ENCODE data around the gene IDS.
"Not testable (repeated sequence)": the region's sequence is repeated elsewhere in the genome, so short reads cannot be mapped to it uniquely, and the experiment has no call there.

IDS gene

DNA sequence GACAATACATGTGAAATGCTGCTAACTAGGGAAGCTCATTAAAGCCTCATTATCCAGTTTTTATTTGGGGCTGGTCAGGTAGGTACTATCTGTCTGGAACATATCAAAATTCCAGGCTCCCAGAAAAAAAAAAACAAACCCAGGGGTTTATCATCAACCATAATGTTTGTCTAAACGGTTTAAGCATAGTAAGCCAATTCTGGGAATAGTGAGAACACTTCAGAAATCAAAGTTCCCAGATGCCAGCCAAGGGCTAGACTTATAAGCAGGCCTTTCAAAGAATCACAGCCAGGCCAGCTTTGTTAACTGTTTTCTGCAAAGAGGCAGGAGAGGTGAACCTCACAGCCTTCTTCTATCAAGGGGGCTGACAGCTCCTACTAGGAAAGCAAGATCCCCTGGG, 8.1 kb downstream of the IDS start:
- no peak for DNase-seq

- DNase-seq: no peak
Measured at GRCh38 chrX:149495573-149496071, 9.5 kb downstream of the IDS start.

DNA sequence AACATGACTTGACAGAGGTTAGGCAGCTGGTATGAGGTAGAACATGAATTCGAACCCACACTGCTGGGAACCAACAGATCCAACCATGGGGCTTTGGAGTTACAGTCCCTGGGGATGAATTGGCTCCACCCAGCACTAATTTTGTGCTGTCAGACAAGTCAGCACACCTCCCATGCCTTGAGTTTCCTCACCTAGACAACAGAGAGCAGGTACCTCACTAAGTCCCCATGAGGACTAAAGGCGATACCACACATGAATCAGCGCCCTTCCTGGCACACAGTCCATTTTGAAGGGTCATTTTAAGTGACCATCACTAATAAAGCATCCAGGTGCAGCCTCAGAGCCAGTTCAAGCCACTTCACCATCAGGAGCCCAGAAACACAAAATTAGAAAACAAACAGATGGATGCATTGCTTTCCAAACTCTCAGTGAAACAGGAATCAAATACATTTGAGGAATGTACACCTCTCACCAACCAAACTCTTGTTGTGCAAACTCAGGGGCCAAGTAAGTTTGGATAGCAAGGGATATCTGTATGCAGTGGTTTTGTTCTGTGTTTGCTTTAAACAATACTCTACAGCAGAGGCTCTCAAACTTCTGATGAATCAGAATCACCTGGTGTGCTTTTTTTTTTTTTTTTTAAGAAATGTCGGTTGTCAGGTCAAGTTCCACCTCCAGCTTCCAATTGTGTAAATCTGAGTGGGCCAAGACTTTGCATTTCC, 10.1 kb downstream of the IDS start:
- no peak for DNase-seq

DNA sequence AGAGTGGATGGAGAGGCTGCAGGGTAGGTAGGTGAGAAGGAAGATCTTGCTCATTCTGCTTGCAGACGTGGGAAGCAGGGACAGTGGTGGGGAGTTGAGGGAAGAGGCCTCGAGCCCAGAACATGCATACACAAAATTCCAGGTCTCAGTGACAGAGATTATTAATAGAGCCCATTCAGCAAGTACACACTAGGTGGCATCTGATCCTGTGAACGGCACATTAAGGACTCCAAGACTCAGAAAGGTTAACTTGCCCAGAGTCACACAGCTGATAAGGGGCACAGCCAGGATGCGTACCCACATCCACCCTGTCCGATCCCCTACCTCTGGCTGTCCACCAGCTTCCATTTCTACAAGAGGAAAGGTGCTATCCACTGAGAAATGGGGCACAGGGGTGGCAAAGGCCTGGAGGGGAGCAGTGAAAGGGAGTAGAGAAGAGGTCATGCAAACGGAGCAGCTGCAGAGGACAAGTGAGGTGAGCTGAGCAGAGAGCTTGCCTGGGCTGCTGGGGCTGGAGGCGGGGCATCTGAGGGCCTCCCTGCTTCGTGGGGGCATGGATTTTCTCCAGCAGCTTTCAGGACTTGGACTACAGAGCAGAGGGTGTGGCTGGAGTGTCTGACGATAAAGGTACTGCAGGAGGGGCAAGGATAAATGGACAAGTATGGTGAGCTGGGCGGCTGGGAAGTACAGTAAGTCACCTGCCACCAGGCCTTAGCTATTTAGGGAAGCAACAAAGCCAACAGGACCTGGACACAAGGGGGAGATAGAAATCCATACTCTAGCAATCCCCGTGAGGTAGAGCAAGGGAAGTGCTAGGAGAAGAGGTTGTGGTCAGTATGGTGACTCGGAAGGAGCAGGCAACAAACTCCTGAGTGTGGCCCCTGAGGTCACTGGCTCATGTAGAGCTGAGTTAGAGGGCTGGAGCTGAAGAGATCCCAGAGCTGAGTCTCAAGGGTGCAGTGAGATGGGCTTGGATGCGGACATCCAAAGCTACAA, 11.2 kb downstream of the IDS start:
- DNase-seq: no peak

- DNase-seq: no peak
Measured at GRCh38 chrX:149491812-149492211, 13.3 kb downstream of the IDS start.

DNA sequence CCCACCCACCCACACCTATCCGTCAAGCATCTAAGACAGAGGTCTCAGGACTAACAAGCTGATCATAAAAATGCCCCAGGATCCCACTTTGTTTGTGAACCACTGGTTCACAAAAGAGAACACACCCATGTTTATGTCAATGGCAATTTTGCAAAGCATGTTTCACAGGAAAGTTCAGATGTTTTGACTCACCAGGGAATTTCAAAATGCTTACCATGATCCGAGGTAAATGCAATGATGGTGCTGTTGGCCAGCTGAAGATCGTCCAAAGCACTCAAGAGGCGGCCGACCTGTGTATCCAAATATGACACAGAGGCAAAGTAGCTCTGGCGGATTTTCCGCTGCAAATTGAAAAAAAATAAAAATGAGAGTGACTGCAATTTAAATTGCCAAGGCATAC, 15.0 kb downstream of the IDS start:
- no peak for DNase-seq

DNA sequence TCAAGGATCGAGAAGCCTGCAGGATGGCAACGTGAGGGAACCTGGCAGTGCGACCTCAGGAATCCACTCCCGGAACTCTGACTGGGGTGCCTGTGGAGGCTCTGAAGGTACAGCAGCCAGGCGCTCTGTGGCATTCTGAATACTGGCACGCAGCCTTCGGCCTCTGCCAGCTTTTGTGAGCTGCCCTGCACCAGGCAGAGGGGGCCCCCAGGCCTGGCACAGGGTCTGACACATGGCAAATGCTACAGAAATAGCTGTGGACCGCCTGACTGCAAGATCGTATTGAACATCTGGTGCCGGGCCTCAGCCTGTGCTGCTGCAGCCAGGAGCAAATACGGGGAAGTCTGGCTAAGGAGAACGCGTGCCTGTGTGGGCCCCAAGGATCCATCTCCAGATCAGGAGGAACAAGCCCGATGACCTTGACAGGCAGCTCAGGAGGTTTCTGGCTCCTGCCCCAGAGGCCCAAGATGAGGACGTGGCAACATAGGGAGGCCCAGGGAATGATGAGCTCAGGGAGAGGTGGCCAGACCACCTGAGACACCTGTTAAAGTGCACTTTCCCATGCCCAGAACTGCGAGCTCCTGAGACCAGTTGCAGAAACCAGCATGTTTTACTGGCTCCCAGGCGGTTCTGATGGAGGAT, 16.6 kb downstream of the IDS start:
- DNase-seq: not testable (repeated sequence)

DNA sequence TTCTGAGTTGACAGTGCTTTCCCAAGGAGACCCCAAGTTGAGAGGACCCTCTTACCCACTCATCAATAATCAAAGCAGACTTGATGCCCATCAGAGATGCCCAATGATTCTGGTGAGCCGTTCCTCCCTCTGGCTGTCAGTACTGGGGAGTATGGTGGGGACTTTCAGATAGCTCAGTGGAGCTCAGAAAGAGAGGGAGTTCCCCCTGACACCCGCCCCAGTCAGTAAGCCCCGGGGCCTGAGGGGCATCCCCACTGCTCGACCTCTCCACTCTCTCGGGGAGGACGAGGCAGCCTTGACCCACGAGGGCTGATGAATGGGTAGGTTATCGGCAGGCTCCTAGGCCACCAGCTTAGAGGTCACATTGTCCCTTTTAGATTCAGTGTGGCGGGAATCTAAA, 17.1 kb downstream of the IDS start:
- not testable (repeated sequence) for DNase-seq

DNA sequence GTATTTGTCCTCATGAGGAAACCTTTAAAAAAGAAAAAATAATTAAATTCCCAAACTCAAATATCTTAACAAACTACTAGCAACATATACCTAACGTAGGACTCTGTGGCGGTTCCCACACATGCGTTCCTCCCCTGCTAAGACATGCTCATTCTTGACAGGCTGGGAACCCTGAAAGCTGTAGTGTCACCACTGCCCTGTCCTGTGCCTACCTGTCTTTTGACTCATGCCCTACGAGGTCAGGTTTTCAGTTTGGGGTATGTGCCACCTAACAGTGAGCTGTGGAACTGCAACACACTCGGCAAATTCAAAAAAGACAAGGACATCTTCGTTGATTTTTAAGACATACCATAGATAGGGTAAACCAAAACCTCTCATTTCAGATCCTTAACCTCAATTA, 17.8 kb downstream of the IDS start:
- no peak for DNase-seq

GRCh38 chrX:149476513-149476912, 28.6 kb downstream of the IDS start:
- DNase-seq: no peak

- DNase-seq: no peak
Measured at GRCh38 chrX:149473966-149474365, 31.1 kb downstream of the IDS start.

DNA sequence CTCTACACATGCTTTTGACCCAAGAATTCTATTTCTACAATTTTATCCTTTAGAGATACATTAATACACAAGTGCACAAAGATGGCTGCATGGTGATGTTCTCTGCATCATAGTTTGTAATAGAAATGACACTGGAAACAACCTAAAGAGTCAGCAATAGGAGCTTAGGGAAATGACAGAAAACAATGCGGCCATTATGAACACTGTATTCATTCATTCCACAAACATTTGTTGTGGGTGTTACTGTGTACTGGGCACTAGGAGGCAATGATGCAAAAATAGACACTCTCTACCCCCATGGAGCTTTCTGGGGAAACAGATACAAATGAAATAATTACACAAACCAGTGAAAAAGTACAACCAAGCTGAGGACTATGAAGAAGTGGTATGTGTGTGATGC, 32.0 kb downstream of the IDS start:
- DNase-seq: no peak

DNA sequence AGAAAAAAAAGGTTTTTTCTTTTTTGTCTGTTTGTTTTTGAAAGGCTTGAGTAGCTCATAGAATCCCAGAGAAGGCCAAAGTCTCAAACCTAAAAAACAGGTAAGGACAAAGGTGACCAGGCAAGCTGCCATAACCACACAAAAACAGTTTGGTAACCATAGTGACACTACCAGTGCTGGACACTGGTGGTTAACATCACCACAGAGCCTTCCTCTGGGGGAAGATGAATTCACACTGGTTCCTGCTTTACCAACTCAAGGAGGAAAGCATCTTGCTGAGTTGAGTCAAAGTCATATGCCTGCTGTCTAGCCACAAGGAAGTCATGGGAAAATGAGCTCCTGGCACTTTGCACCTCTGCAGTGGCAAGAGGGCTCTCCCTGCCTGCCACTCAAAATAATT, 32.5 kb downstream of the IDS start:
- no peak for DNase-seq

DNA sequence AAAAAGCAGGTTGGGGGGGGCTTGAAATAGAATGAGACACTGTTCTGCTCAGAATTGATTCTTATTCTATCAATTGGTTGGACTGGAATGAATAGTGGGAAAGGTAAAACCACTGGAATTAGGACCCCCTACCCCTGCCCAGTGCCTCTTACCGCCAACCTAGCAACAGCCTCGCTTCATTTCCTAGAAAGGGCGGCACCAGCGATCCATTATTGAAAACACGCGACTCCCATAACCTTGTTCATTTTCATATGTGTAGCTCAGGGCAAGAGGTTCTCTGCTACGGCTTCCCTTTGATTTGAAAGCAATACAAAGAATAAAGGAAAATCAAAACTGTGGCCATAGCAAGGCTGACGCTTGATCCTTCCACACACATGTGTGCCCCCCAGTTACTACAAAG, 33.7 kb downstream of the IDS start:
- DNase-seq: no peak

- DNase-seq: peak; percentile 12 to 75
Measured at GRCh38 chrX:149470955-149471354, 34.2 kb downstream of the IDS start.

GRCh38 chrX:149469406-149469805, 35.7 kb downstream of the IDS start:
- DNase-seq: no peak

DNA sequence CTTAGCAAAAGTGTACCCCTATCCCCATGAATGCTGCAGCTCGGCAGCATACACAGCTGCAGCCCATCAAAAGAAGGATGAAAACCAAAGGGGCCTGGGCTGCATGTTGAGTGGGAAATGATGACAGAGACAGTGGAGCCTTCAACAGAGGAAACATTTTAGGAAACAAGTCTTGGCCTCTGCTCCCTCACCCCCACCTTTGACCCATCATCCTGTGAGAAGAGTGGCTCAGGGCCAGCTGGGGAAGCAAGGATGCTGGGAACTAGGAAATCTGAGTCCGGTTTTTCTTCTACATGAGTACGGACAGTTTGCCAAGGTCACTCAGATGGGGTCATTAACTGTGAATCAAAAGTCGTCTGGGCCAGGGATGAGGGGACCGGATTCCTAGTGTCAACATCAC, 37.2 kb downstream of the IDS start:
- DNase-seq: no peak

DNA sequence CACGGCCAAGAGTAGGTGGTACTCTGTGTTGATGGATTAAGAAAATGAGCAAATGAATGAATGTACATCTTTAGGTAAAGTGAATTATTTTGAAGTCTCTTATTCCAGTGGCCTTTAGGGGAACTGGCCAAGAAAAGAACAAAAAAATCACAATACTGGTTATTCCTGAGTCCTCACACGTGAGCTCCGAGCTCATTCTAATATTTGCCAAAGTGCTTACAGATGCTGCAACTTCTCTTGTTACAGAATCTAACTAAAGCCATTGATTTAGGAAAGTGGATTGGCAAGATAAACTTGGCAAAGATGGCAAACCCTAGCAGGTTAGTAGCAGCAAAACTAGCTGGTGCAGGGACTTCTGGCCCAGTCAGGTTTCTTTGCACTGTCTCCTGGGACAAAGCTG, 37.6 kb downstream of the IDS start:
- DNase-seq: no peak

GRCh38 chrX:149462849-149463248, 42.3 kb downstream of the IDS start:
- no peak for DNase-seq

GRCh38 chrX:149461746-149462145, 43.4 kb downstream of the IDS start:
- no peak for DNase-seq

- no peak for DNase-seq
Measured at GRCh38 chrX:149458586-149458985, 46.5 kb downstream of the IDS start.

GRCh38 chrX:149456476-149457245, 48.4 kb downstream of the IDS start:
- peak in 1 of 2 experiments; percentile 3 for DNase-seq

- no peak for DNase-seq
Measured at GRCh38 chrX:149455934-149456333, 49.2 kb downstream of the IDS start.
